Stimulated activated naive CD8-positive, alpha-beta T cell treated with anti-CD3 and anti-CD28 coated beads, Interleukin-15, amount 100 ng/mL, for 72 hours (primary cell): Measurements from ENCODE around the gene ARHGAP5.
A peak's percentile ranks its signal among the peaks of the same experiment; 100 is the strongest.

Experiments
- ATAC-seq: fragments of 150-1000 bp; cut with Tn5 transposase; 2 replicates; pipeline ENCODE4 v1.10.0; 2021; ENCODE audit warnings: mild to moderate bottlenecking, moderate library complexity
- DNase-seq, 2 donors: peaks; one replicate each; pipeline ENCODE4 v3.0.0; 2021 to 2022
- H3K27ac Mint-ChIP-seq, 2 donors: one replicate each; pipeline ENCODE4 v1.8.0; 2022; ENCODE audit warnings: mild to moderate bottlenecking in 2 of 2, mixed read lengths in 2 of 2, moderate library complexity in 2 of 2
- H3K27me3 Mint-ChIP-seq: one replicate; pipeline ENCODE4 v1.8.0; 2022; ENCODE audit warnings: mixed read lengths
- H3K4me1 Mint-ChIP-seq: one replicate; pipeline ENCODE4 v1.8.0; 2022; ENCODE audit warnings: mild to moderate bottlenecking, mixed read lengths
- H3K4me3 Mint-ChIP-seq, 2 donors: one replicate each; pipeline ENCODE4 v1.8.0; 2022; ENCODE audit warnings: mild to moderate bottlenecking in 2 of 2, mixed read lengths in 2 of 2, moderate library complexity in 1 of 2
- H3K9me3 Mint-ChIP-seq, 2 donors: one replicate each; pipeline ENCODE4 v1.8.0; 2022; ENCODE audit warnings: mixed read lengths in 2 of 2

ARHGAP5 gene

DNA sequence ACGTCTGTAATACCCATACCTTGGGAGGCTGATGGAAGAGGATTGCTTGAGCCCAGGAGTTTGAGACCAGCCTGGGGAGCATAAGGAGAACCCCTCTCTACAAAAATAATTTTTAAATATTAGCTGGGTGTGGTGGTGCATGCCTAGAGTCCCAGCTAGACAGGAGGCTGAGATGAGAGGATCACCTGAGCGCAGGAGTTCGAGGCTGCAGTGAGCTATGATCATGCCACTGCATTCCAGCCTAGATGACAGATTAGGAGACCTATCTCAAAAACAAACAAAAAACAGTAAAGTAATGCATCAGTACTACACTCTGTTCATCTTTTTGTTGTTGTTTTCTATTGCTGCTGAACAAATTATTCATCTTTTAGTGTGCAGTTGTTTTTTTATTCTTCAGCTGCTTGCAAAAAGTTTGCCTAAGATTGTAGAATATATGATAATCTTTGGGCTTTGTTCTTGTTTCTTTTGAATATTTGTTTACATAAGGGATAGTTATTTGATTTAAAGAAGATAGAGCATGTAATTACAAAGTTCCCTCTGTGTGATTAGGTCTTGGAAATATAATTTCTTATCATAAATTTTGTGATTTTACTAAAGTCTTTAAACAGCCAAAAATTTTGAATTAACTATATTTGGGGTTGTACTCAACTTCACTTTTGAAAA, 8.2 kb downstream of the ARHGAP5 start:
- Mint-ChIP-seq H3K4me3 (no peak overlapping the region), H3K9me3 (no peaks in the 10 kb centered on the region), H3K4me1 (peaks cover 34% of the 10 kb centered on the region), H3K27ac (no peak overlapping the region), H3K27me3 (no peaks in the 10 kb centered on the region)
- ATAC-seq: no peak
- no peak for DNase-seq

DNA sequence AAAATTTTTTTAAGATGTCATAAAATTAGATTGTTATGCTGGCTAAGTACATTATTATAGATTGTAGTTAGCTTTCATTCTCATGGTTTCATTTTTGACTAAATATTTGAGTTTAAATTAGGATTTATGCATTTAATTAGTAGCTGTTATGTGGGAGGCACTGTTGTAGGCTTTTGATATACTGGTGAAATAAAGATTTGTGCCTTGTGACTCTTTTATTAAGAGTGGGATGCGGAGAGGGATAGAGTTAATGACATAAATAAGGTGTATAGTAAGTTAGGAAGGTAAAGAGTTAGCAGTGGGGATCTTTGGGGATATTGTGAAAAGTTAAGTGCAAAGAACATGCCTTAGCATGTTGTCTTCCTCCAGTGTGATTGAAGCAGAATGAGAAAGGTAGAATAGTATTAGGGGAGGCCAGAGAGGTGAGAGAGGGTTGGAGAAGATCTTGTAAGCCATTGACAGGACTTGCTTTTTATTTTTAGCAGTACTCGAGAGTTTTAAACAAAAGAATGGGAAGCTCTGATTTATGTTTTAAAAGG, 8.8 kb downstream of the ARHGAP5 start:
- ATAC-seq: no peak
- H3K4me1 Mint-ChIP-seq: peaks cover 28% of the 10 kb centered on the region
- H3K27me3 Mint-ChIP-seq: no peaks in the 10 kb centered on the region
- DNase-seq: no peak
- no peak overlapping the region for H3K27ac Mint-ChIP-seq
- H3K9me3 Mint-ChIP-seq: no peaks in the 10 kb centered on the region
- no peak overlapping the region for H3K4me3 Mint-ChIP-seq

DNA sequence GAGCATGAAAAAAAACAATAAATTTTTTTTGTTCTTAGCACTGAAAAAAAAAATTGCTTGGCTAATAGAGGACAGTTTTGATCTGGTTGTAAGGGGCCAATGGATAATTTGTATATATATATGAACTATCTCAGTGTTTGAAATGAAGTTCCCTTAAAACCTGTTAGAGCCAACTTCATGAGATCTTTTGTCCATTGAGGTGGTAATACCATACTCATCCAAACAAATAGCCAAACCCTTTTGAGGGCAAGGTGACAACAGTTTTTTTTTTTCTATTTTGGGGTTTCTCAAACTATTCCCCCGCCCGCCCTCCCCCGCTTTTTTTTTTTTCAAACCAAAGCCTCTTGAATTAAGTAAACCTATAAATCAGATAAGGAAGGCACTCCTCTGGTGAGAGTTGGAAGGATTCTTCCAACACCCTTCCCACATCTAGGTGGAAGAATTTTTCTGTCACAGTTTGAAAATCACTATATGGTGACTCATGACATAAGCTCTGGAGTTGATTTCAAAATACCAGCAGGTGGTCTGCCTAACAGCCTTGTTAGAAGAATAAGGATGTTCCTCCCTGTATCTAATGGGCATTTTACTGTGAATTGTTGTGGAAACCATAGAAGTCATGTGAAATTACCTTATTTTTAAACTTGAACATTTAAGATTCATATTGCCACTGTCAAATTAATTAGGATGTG, 10.2 kb downstream of the ARHGAP5 start:
- Mint-ChIP-seq H3K9me3 (no peaks in the 10 kb centered on the region), H3K4me3 (no peak overlapping the region), H3K27ac (no peak overlapping the region), H3K4me1 (peaks cover 24% of the 10 kb centered on the region), H3K27me3 (no peaks in the 10 kb centered on the region)
- ATAC-seq (no peak), DNase-seq (no peak)

DNA sequence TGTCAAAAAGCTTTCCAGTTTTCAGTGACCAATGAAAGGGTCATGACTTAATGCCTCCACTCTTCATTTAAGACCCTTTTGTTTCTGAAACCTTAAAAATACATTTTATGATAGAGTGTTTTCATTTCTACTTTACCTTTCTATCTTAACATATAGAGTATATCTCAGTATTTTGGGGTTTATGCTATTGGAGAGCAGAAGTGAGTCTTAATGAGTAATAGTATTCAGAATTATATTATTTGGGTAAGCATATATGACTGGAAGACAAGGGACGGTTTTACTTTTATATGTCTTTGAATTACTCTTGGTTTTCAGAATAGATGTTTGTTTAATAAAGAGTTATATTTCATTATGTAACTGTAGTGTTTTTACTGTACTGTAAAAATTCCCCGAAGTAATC, 10.8 kb downstream of the ARHGAP5 start:
- Mint-ChIP-seq H3K27ac (no peak overlapping the region), H3K4me3 (no peak overlapping the region), H3K9me3 (no peaks in the 10 kb centered on the region), H3K27me3 (no peaks in the 10 kb centered on the region), H3K4me1 (peaks cover 19% of the 10 kb centered on the region)
- ATAC-seq (no peak), DNase-seq (no peak)

DNA sequence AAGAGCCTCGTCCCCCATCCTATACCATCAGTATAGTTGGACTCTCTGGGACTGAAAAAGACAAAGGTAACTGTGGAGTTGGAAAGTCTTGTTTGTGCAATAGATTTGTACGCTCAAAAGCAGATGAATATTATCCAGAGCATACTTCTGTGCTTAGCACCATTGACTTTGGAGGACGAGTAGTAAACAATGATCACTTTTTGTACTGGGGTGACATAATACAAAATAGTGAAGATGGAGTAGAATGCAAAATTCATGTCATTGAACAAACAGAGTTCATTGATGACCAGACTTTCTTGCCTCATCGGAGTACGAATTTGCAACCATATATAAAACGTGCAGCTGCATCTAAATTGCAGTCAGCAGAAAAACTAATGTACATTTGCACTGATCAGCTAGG, 13.6 kb downstream of the ARHGAP5 start:
- no peaks in the 10 kb centered on the region for H3K9me3 Mint-ChIP-seq
- DNase-seq (no peak), ATAC-seq (no peak)
- no peaks in the 10 kb centered on the region for H3K27me3 Mint-ChIP-seq
- no peak overlapping the region for H3K4me3 Mint-ChIP-seq
- H3K27ac Mint-ChIP-seq: no peak overlapping the region
- peaks cover 7% of the 10 kb centered on the region for H3K4me1 Mint-ChIP-seq

DNA sequence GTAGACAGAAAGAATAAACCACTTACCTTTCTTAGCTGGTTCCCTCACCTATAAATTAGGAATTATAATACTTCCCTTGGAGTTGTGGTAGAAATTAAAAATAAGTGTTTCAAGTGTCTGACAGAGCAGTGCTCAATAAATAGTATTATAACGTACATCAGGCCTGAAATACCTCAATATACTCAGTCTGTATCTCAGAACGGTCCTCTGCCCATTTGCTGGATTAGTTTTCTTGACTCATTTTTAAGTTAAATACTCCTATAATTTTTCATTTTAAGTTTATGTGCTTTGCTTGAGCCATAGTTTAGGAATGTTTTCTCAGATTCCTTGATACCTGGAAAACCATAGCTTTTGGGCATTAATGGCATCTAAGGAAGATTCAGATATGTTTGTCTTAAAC, 22.4 kb downstream of the ARHGAP5 start:
- ATAC-seq: no peak
- H3K27ac Mint-ChIP-seq: no peak overlapping the region
- no peaks in the 10 kb centered on the region for H3K9me3 Mint-ChIP-seq
- DNase-seq: no peak
- H3K4me1 Mint-ChIP-seq: peaks cover 21% of the 10 kb centered on the region
- H3K4me3 Mint-ChIP-seq: no peak overlapping the region
- H3K27me3 Mint-ChIP-seq: no peaks in the 10 kb centered on the region

DNA sequence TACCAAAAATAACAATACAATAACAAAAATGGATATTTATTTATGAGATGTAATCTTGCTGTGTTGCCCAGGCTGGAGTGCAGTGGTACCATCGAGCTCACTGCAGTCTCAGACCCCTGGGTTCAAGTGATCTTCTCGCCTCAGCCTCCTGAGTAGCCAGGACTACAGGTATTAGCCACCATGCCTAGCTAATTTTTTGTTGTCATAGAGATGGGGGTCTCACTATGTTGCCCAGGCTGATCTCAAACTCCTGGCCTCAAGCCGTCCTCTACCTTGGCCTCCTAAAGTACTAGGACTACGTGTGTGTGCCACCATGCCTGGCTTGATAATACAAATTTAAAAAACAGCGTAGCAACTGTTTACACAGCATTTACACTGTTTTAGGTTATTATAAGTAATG, 23.1 kb downstream of the ARHGAP5 start:
- H3K9me3 Mint-ChIP-seq: no peaks in the 10 kb centered on the region
- DNase-seq (no peak), ATAC-seq (no peak)
- H3K4me3 Mint-ChIP-seq: no peak overlapping the region
- no peak overlapping the region for H3K27ac Mint-ChIP-seq
- peaks cover 21% of the 10 kb centered on the region for H3K4me1 Mint-ChIP-seq
- no peaks in the 10 kb centered on the region for H3K27me3 Mint-ChIP-seq

DNA sequence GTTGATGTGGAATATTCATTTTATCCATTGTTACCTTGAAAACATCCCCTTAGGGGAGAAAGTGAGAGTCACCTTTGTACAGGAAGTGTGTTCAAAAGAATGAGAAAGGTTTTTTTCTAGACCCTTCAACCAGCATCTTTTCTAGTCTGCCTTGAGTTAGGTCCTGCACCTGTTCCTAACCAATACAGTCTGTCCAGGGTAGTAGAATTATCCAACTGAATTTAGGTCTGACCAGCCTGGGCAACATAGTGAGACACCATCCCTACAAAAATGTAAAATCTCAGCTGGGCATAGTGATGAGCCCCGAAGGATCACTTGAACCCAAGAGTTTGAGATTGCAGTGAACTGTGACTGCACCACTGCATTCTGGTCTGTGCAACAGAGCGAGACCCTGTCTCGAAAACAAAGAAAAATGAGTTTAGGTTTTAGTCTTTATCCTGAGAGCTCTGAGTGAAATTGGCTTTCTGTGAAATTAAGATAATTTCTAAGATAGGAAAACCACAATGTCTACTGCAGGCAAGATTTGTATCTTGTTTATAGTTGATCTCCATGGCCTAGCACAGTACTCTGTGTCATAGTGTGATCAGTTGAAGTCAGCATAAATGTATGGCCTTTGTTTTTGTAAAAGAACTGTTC, 25.2 kb downstream of the ARHGAP5 start:
- Mint-ChIP-seq H3K4me3 (peak overlapping the region; percentile 11 to 19), H3K27me3 (no peaks in the 10 kb centered on the region), H3K9me3 (no peaks in the 10 kb centered on the region), H3K27ac (peak overlapping the region in 1 of 2 donors; percentile 57), H3K4me1 (peaks cover 21% of the 10 kb centered on the region)
- no peak for DNase-seq
- peak; percentile 93 for ATAC-seq

DNA sequence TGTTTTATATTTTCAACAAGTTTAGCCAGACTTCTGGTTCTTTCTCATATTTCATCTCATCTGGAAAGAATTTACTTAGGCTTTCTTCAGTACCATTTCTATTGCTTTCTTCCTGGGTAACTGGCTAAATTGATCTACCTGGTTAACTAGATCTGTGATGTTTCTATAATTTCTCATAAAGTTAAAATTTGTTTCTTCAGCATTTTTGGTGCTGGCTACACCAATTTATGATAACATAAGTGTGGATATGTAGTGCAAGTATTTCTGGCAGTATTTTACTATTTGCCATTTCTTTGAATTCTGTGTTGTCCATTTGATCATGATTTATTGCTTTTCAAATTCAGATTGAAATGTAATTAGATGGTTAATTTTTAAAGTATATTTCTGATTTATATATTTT, 25.9 kb downstream of the ARHGAP5 start:
- DNase-seq: no peak
- H3K27ac Mint-ChIP-seq: no peak overlapping the region
- no peak overlapping the region for H3K4me3 Mint-ChIP-seq

DNA sequence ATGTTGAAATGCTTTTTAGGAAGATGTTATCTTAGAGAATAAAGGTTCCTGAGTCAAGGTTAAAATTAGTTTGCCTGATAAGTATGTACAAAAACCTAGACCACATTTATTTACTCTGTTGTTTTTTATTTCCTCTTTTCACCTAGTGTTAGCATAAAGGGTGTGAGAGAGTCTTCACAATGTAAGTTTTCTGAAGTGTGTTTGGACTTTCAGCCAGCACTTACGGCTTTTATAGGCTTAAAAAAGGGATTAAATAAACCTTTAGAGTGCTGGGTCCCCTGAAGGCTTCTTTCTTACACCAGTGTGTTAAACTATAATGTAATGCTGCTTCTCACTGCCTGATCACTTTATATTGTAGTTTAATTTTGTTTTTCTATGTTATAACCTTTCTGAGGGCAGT, 27.2 kb downstream of the ARHGAP5 start:
- H3K27me3 Mint-ChIP-seq: no peaks in the 10 kb centered on the region
- no peak overlapping the region for H3K27ac Mint-ChIP-seq
- H3K9me3 Mint-ChIP-seq: no peaks in the 10 kb centered on the region
- DNase-seq (no peak), ATAC-seq (no peak)
- H3K4me3 Mint-ChIP-seq: no peak overlapping the region
- H3K4me1 Mint-ChIP-seq: peaks cover 21% of the 10 kb centered on the region

More for the DNA sequence above, 25.9 kb downstream of the ARHGAP5 start:
- H3K4me1 Mint-ChIP-seq: peaks cover 21% of the 10 kb centered on the region
- ATAC-seq: no peak
- no peaks in the 10 kb centered on the region for H3K27me3 Mint-ChIP-seq
- H3K9me3 Mint-ChIP-seq: no peaks in the 10 kb centered on the region

DNA sequence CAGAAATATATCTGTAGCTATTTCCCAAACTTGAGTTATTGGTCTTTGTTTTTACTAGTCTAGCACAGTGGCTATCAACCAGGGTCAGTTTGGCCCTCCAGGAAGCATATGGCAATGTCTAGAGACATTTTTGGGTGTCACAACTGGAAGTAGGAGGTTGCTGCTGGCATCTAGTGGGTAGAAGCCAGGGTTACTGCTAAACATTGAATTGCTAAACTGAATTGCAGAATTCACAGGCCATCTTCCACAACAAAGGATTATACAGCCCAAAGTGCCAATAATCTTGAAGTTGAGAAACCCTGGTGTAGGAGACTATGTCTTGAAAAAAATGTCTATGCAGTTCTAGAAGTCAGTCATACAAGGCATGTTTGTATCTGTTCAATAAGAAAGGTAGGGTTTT, 27.7 kb downstream of the ARHGAP5 start:
- Mint-ChIP-seq H3K27me3 (no peaks in the 10 kb centered on the region), H3K4me3 (no peak overlapping the region), H3K9me3 (no peaks in the 10 kb centered on the region), H3K4me1 (peaks cover 21% of the 10 kb centered on the region), H3K27ac (no peak overlapping the region)
- DNase-seq (no peak), ATAC-seq (no peak)

DNA sequence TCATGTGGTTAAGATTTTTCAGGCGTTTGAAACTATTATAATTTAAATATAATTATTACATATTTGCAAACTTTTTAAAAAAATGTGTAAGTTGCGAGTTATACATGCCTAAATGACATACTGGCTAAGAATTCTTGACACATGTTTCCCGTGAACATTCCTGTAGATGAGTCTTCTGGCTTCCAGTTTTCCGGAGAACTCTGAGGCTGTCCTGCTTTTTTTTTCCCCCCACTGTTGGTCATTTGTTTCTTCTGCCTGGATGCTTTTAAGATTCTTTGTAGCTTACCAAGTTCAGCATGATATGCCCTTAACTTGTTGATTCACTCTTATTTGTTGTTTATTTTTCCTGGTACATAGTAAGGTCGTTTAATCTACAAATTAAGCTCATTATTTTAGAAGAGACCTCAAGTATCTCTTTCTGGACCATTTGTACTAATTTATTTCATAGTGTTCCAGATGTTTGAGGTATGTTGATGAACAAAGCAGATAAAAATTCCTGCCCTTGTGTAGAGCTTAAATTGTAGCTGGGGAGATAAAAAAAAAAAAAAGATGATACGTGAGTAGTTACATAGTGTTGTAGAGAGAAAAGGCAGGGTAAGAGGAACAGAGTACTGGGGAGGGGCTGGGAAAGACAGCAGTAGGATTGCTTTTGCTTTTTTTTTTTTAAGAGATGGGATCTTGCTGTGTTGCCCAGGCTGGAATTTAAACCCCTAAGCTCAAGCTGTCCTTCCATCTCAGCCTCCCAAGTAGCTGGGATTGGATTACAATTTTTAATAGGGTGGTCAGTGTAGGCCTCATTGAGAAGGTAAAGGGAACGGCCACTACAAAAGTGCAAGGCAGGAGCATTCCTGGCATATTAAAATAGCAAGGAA, 32.8 kb downstream of the ARHGAP5 start:
- H3K27me3 Mint-ChIP-seq: no peaks in the 10 kb centered on the region
- no peaks in the 10 kb centered on the region for H3K9me3 Mint-ChIP-seq
- no peak overlapping the region for H3K4me3 Mint-ChIP-seq
- H3K27ac Mint-ChIP-seq: peak overlapping the region in 1 of 2 donors; percentile 63
- ATAC-seq (no peak), DNase-seq (no peak)
- H3K4me1 Mint-ChIP-seq: peaks cover 8% of the 10 kb centered on the region

DNA sequence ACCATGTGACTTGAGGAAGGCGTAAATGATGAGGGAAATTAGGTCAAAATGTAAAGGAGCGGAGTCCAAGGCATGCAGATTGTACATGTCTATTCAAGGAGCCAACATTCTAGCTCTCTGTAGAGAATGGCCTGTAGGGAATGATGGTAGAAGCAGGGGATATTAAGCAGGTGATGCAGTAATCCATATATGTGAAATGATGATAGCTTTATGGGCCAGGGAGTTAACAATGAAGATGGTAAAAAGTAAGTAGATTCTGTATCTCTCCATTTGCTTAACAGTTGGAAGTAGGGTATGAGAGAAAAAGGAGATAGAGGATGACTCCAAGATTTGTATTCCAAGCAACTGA, 33.4 kb downstream of the ARHGAP5 start:
- peaks cover 8% of the 10 kb centered on the region for H3K4me1 Mint-ChIP-seq
- DNase-seq (no peak), ATAC-seq (no peak)
- no peaks in the 10 kb centered on the region for H3K27me3 Mint-ChIP-seq
- no peaks in the 10 kb centered on the region for H3K9me3 Mint-ChIP-seq
- H3K4me3 Mint-ChIP-seq: no peak overlapping the region
- peak overlapping the region in 1 of 2 donors; percentile 63 for H3K27ac Mint-ChIP-seq

DNA sequence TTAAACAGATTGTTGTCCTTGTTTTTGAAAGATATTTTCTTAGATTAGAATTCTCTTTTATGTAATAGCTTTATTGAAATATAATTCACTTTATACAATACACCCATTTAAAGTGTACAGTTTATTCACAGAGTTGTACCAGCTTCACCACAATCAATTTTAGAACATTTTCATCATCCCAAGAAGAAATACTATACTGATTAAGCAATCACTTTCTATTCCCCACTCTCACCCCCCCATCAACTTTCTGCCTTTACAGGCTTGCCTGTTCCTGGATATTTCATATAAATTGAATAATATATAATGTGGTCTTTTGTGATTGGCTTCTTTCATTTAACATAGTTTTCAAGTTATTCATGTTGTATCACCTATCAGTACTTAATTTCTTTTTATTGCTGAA, 44.4 kb downstream of the ARHGAP5 start:
- peaks cover 8% of the 10 kb centered on the region for H3K4me1 Mint-ChIP-seq
- peaks cover 8% of the 10 kb centered on the region in 2 donors for H3K9me3 Mint-ChIP-seq
- ATAC-seq (no peak), DNase-seq (no peak)
- H3K27ac Mint-ChIP-seq: no peak overlapping the region
- no peaks in the 10 kb centered on the region for H3K27me3 Mint-ChIP-seq
- H3K4me3 Mint-ChIP-seq: no peak overlapping the region

DNA sequence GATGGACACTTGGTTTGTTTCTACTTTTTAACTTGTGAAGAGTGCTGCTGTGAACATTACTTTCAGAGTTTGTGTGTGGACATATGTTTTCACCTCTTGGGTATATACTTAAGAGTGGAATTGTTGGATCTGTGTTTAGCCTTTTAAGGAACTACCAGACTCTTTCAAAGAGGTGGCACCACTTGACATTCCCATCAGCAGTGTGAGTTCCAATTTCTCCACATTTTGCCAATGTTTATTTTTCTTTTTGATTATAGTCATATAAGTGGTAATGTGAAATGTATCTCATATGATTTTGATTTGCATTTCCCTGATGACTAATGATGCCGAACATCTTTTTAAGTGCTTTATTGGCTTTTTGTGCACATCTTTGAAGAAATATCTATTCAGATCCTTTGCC, 44.8 kb downstream of the ARHGAP5 start:
- no peaks in the 10 kb centered on the region for H3K27me3 Mint-ChIP-seq
- no peak overlapping the region for H3K4me3 Mint-ChIP-seq
- ATAC-seq (no peak), DNase-seq (no peak)
- H3K27ac Mint-ChIP-seq: no peak overlapping the region
- peaks cover 10% of the 10 kb centered on the region for H3K4me1 Mint-ChIP-seq
- peaks cover 10 to 12% of the 10 kb centered on the region in 2 donors for H3K9me3 Mint-ChIP-seq
